Activated T-helper 1 cell treated with anti-CD3 and anti-CD28 coated beads, Interleukin-12 subunit alpha, Interleukin-12 subunit beta, Interleukin-2, Interleukin-4 antibody, amounts not matched to agents 30 ng/mL and 10 ng/mL and 1 ng/mL, durations not matched to agents 14 hours and 24 hours and 36 hours (primary cell): ENCODE data around the gene WIPF2. TPM values are rescaled to one million over a fixed set of nuclear protein-coding genes. Genes with fewer than 3 reads are reported as not detected.

Source experiments
- DNase-seq: peaks from one replicate; pipeline ENCODE4 v3.0.0; 2021; ENCODE audit warnings: low spot score
- H3K27ac Mint-ChIP-seq: one replicate; pipeline ENCODE4 v1.8.0; 2021; ENCODE audit warnings: mild to moderate bottlenecking, mixed read lengths
- H3K27me3 Mint-ChIP-seq: one replicate; pipeline ENCODE4 v1.8.0; 2022; ENCODE audit warnings: mild to moderate bottlenecking, moderate library complexity, mixed read lengths; ENCODE audit not compliant: insufficient read depth
- H3K36me3 Mint-ChIP-seq: one replicate; pipeline ENCODE4 v1.8.0; 2021; ENCODE audit warnings: low read depth, mixed read lengths
- H3K4me1 Mint-ChIP-seq: one replicate; pipeline ENCODE4 v1.8.0; 2021; ENCODE audit warnings: low read depth, mixed read lengths
- H3K4me3 Mint-ChIP-seq: one replicate; pipeline ENCODE4 v1.8.0; 2021; ENCODE audit warnings: mild to moderate bottlenecking, moderate library complexity, mixed read lengths
- H3K9me3 Mint-ChIP-seq: one replicate; pipeline ENCODE4 v1.8.0; 2021; ENCODE audit warnings: mixed read lengths
- intact Hi-C: fragments of 100-400 bp; cut with micrococcal nuclease; formaldehyde crosslinking; loops from one replicate; pipeline ENCODE4 v1.15.1; 2024
- total RNA-seq: library from RNA; stranded (reverse); gene quantifications from 2 replicates; pipeline ENCODE4 v1.2.3, GENCODE V29; 2022

Gene WIPF2
- 25.8 and 27.6 TPM in 2 replicates for total RNA-seq

GRCh38 chr17:40218740-40219593, at the start of gene WIPF2:
Gene WIPF2, plus strand, starts transcription at chr17:40219304. Its CDS starts 37,156 bp downstream, at chr17:40256460.
- peaks cover 6% of the 10 kb centered on the region for H3K36me3 Mint-ChIP-seq
- peaks cover 33% of the 10 kb centered on the region for H3K4me1 Mint-ChIP-seq
- H3K27ac Mint-ChIP-seq: peak within 1 kb of the TSS; percentile 100
- peak within 1 kb of the TSS; percentile 95 for H3K4me3 Mint-ChIP-seq
- DNase-seq: peak; percentile 96
- H3K9me3 Mint-ChIP-seq: no peaks in the 10 kb centered on the region
- intact Hi-C loops: loop anchor here (1.0 to 10.0 kb wide), 6 partner anchors 16 to 316 kb away; partner anchors contain the start of genes CASC3, CDC6 and RAPGEFL1
- no peaks in the 10 kb centered on the region for H3K27me3 Mint-ChIP-seq

- Mint-ChIP-seq H3K9me3 (no peaks in the 10 kb centered on the region), H3K27me3 (no peaks in the 10 kb centered on the region), H3K4me3 (no peak overlapping the region), H3K27ac (no peak overlapping the region), H3K36me3 (peaks cover 46% of the 10 kb centered on the region), H3K4me1 (peaks cover 10% of the 10 kb centered on the region)
- no peak for DNase-seq
- intact Hi-C loops: no loop called here
Measured at GRCh38 chr17:40170325-40170724, 48.8 kb upstream of the WIPF2 start.

- DNase-seq: no peak
- peaks cover 13% of the 10 kb centered on the region for H3K4me1 Mint-ChIP-seq
- H3K27ac Mint-ChIP-seq: no peak overlapping the region
- intact Hi-C loops: no loop called here
- peaks cover 53% of the 10 kb centered on the region for H3K36me3 Mint-ChIP-seq
- no peaks in the 10 kb centered on the region for H3K27me3 Mint-ChIP-seq
- no peak overlapping the region for H3K4me3 Mint-ChIP-seq
- no peaks in the 10 kb centered on the region for H3K9me3 Mint-ChIP-seq
Measured at GRCh38 chr17:40171750-40172149, 47.4 kb upstream of the WIPF2 start.

- no peak for DNase-seq
- Mint-ChIP-seq H3K9me3 (no peaks in the 10 kb centered on the region), H3K27me3 (no peaks in the 10 kb centered on the region), H3K4me1 (peaks cover 16% of the 10 kb centered on the region), H3K36me3 (peaks cover 50% of the 10 kb centered on the region), H3K4me3 (no peak overlapping the region), H3K27ac (no peak overlapping the region)
- intact Hi-C loops: no loop called here
Measured at GRCh38 chr17:40173091-40173777, 45.9 kb upstream of the WIPF2 start.

- intact Hi-C loops: no loop called here
- H3K4me3 Mint-ChIP-seq: no peak overlapping the region
- peaks cover 46% of the 10 kb centered on the region for H3K36me3 Mint-ChIP-seq
- H3K27me3 Mint-ChIP-seq: no peaks in the 10 kb centered on the region
- H3K9me3 Mint-ChIP-seq: no peaks in the 10 kb centered on the region
- H3K4me1 Mint-ChIP-seq: peaks cover 10% of the 10 kb centered on the region
- DNase-seq: no peak
- H3K27ac Mint-ChIP-seq: no peak overlapping the region
Measured at GRCh38 chr17:40173778-40174135, 45.3 kb upstream of the WIPF2 start.

- H3K36me3 Mint-ChIP-seq: peaks cover 43% of the 10 kb centered on the region
- H3K27ac Mint-ChIP-seq: peak overlapping the region; percentile 36
- peaks cover 8% of the 10 kb centered on the region for H3K4me1 Mint-ChIP-seq
- H3K4me3 Mint-ChIP-seq: no peak overlapping the region
- intact Hi-C loops: no loop called here
- H3K9me3 Mint-ChIP-seq: no peaks in the 10 kb centered on the region
- H3K27me3 Mint-ChIP-seq: no peaks in the 10 kb centered on the region
- DNase-seq: no peak
Measured at GRCh38 chr17:40174514-40174913, 44.6 kb upstream of the WIPF2 start.

GRCh38 chr17:40175928-40176753, 43.0 kb upstream of the WIPF2 start:
- no peak for DNase-seq
- H3K36me3 Mint-ChIP-seq: peaks cover 38% of the 10 kb centered on the region
- intact Hi-C loops: loop anchor here (2.0 kb wide), 3 partner anchors 15 to 63 kb away; partner anchors contain the start of gene WIPF2
- peaks cover 8% of the 10 kb centered on the region for H3K4me1 Mint-ChIP-seq
- H3K27me3 Mint-ChIP-seq: no peaks in the 10 kb centered on the region
- H3K27ac Mint-ChIP-seq: peak overlapping the region; percentile 70
- peak overlapping the region; percentile 51 for H3K4me3 Mint-ChIP-seq
- H3K9me3 Mint-ChIP-seq: no peaks in the 10 kb centered on the region

GRCh38 chr17:40176754-40177110, 42.4 kb upstream of the WIPF2 start:
- H3K27ac Mint-ChIP-seq: peak overlapping the region; percentile 70

GRCh38 chr17:40177275-40177874, 41.7 kb upstream of the WIPF2 start, which contains the start of gene RAPGEFL1:
Gene RAPGEFL1, plus strand, starts transcription at chr17:40177470. Its CDS starts 392 bp downstream, at chr17:40177862.
- peak; percentile 69 for DNase-seq
- H3K27me3 Mint-ChIP-seq: no peaks in the 10 kb centered on the region
- H3K4me1 Mint-ChIP-seq: peaks cover 8% of the 10 kb centered on the region
- H3K27ac Mint-ChIP-seq: peak within 1 kb of the TSS; percentile 70
- no peaks in the 10 kb centered on the region for H3K9me3 Mint-ChIP-seq
- peaks cover 27% of the 10 kb centered on the region for H3K36me3 Mint-ChIP-seq
- intact Hi-C loops: loop anchor here (1.0 to 2.0 kb wide), 4 partner anchors 9 to 65 kb away; partner anchors contain the start of gene WIPF2
- peak within 1 kb of the TSS; percentile 51 for H3K4me3 Mint-ChIP-seq

More at GRCh38 chr17:40176754-40177110, 42.4 kb upstream of the WIPF2 start:
- Mint-ChIP-seq H3K4me3 (peak overlapping the region; percentile 51), H3K9me3 (no peaks in the 10 kb centered on the region), H3K36me3 (peaks cover 33% of the 10 kb centered on the region), H3K27me3 (no peaks in the 10 kb centered on the region), H3K4me1 (peaks cover 8% of the 10 kb centered on the region)
- no peak for DNase-seq
- intact Hi-C loops: loop anchor here (1.0 to 2.0 kb wide), 4 partner anchors 8 to 64 kb away; partner anchors contain the start of gene WIPF2

GRCh38 chr17:40178021-40178601, 41.0 kb upstream of the WIPF2 start:
- H3K4me3 Mint-ChIP-seq: peak overlapping the region; percentile 7
- intact Hi-C loops: no loop called here
- no peaks in the 10 kb centered on the region for H3K27me3 Mint-ChIP-seq
- H3K4me1 Mint-ChIP-seq: peaks cover 8% of the 10 kb centered on the region
- DNase-seq: no peak
- no peak overlapping the region for H3K27ac Mint-ChIP-seq
- H3K36me3 Mint-ChIP-seq: peaks cover 23% of the 10 kb centered on the region
- no peaks in the 10 kb centered on the region for H3K9me3 Mint-ChIP-seq

- Mint-ChIP-seq H3K4me1 (peaks cover 8% of the 10 kb centered on the region), H3K4me3 (peak overlapping the region; percentile 7), H3K27ac (no peak overlapping the region), H3K27me3 (no peaks in the 10 kb centered on the region), H3K9me3 (no peaks in the 10 kb centered on the region), H3K36me3 (peaks cover 19% of the 10 kb centered on the region)
- no peak for DNase-seq
- intact Hi-C loops: no loop called here
Measured at GRCh38 chr17:40178660-40179059, 40.4 kb upstream of the WIPF2 start.
